Neuronal stem cell (in vitro differentiated cells): ENCODE data around the gene TBC1D25.

ENCODE experiments used
- DNase-seq: peaks from one replicate; pipeline ENCODE4 v3.0.0-alpha.2; 2013; ENCODE audit warnings: low spot score
- H2AFZ ChIP-seq: one replicate; pipeline ENCODE4 v1.6.1; 2013; ENCODE audit warnings: mild to moderate bottlenecking, low read length, inconsistent platforms
- H2AK5ac ChIP-seq: 2 replicates; pipeline ENCODE4 v1.6.1; 2013; ENCODE audit warnings: low read depth, mild to moderate bottlenecking, inconsistent platforms, low read length, moderate library complexity, mixed read lengths
- H2BK120ac ChIP-seq: 2 replicates; pipeline ENCODE4 v1.6.1; 2013; ENCODE audit warnings: low read depth, mild to moderate bottlenecking, inconsistent platforms, low read length, moderate library complexity, mixed read lengths
- H2BK12ac ChIP-seq: one replicate; pipeline ENCODE4 v1.6.1; 2013; ENCODE audit warnings: low read length, inconsistent platforms
- H2BK15ac ChIP-seq: 2 replicates; pipeline ENCODE4 v1.6.1; 2013; ENCODE audit warnings: mild to moderate bottlenecking, low read length, inconsistent platforms, mixed read lengths
- H2BK5ac ChIP-seq: one replicate; pipeline ENCODE4 v1.6.1; 2013; ENCODE audit warnings: inconsistent platforms, mild to moderate bottlenecking, low read length, moderate library complexity
- H3K14ac ChIP-seq: one replicate; pipeline ENCODE4 v1.6.1; 2013; ENCODE audit warnings: low read length, inconsistent platforms
- H3K18ac ChIP-seq: 2 replicates; pipeline ENCODE4 v1.6.1; 2013; ENCODE audit warnings: low read length, inconsistent platforms
- H3K23ac ChIP-seq: 2 replicates; pipeline ENCODE4 v1.6.1; 2013; ENCODE audit warnings: low read depth, mild to moderate bottlenecking, mixed read lengths, low read length, inconsistent platforms; ENCODE audit not compliant: poor library complexity
- H3K27ac ChIP-seq: replicated peaks from 3 replicates; pipeline ENCODE4 v1.5.1; 2013; ENCODE audit warnings: low read length, inconsistent platforms
- H3K27me3 ChIP-seq, 3 experiments: 2 replicates each; pipeline ENCODE4 v1.6.1; 2013; ENCODE audit warnings: low read length in 3 of 3, mild to moderate bottlenecking in 2 of 3, inconsistent platforms in 1 of 3, low read depth in 1 of 3, mixed read lengths in 1 of 3, moderate library complexity in 1 of 3; ENCODE audit not compliant: control insufficient read depth in 3 of 3, insufficient read depth in 3 of 3
- H3K36me3 ChIP-seq, 2 donors: replicated peaks in 1 of 2; 2 replicates each; pipeline ENCODE4 v1.6.1; 2013; ENCODE audit warnings: low read length in 2 of 2; ENCODE audit not compliant: control insufficient read depth in 2 of 2, insufficient read depth in 2 of 2
- H3K4ac ChIP-seq: 2 replicates; pipeline ENCODE4 v1.6.1; 2013; ENCODE audit warnings: inconsistent platforms, mild to moderate bottlenecking, low read length, moderate library complexity
- H3K4me1 ChIP-seq, 2 donors: 1 replicate in 1 of 2; 2 replicates in 1 of 2; pipeline ENCODE4 v1.6.1; 2013; ENCODE audit warnings: low read length in 2 of 2, low read depth in 1 of 2; ENCODE audit not compliant: control insufficient read depth in 2 of 2, insufficient read depth in 1 of 2
- H3K4me2 ChIP-seq: one replicate; pipeline ENCODE4 v1.6.1; 2013; ENCODE audit warnings: mild to moderate bottlenecking, low read length, inconsistent platforms; ENCODE audit not compliant: insufficient read depth, poor library complexity, severe bottlenecking
- H3K4me3 ChIP-seq, 2 donors: 2 replicates each; pipeline ENCODE4 v1.5.1; 2013; ENCODE audit warnings: low read length in 2 of 2, mild to moderate bottlenecking in 2 of 2, inconsistent platforms in 1 of 2, moderate library complexity in 1 of 2
- H3K79me1 ChIP-seq: one replicate; pipeline ENCODE4 v1.6.1; 2013; ENCODE audit warnings: low read depth, mild to moderate bottlenecking, inconsistent platforms, low read length, moderate library complexity
- H3K9ac ChIP-seq: one replicate; pipeline ENCODE4 v1.6.1; 2013; ENCODE audit warnings: mild to moderate bottlenecking, low read depth, low read length, inconsistent platforms; ENCODE audit not compliant: poor library complexity
- H3K9me3 ChIP-seq, 2 donors: replicated peaks in 1 of 2; 2 replicates each; pipeline versions ENCODE3 to v1.6.1; 2013; ENCODE audit warnings: low read length in 2 of 2, mild to moderate bottlenecking in 2 of 2, inconsistent platforms in 1 of 2, low read depth in 1 of 2, mixed read lengths in 1 of 2, moderate library complexity in 1 of 2; ENCODE audit not compliant: control insufficient read depth in 2 of 2, insufficient read depth in 1 of 2
- H4K8ac ChIP-seq: one replicate; pipeline ENCODE4 v1.6.1; 2013; ENCODE audit warnings: low read depth, mild to moderate bottlenecking, inconsistent platforms, low read length, moderate library complexity
- H4K91ac ChIP-seq: one replicate; pipeline ENCODE4 v1.6.1; 2013; ENCODE audit warnings: low read length, low read depth, mild to moderate bottlenecking, inconsistent platforms; ENCODE audit not compliant: poor library complexity
- WGBS, 2 donors: extraction: QIAGEN DNeasy Blood & Tissue Kit; methylation state at CpG; one replicate each; pipeline ENCODE4 v1.1.7; 2013; ENCODE audit warnings: missing lambda C conversion rate in 2 of 2, mixed read lengths in 1 of 2; ENCODE audit not compliant: insufficient read length in 2 of 2, insufficient replicate concordance in 1 of 2; ENCODE audit errors: extremely low coverage in 2 of 2; 5-methylcytosine and 5-hydroxymethylcytosine counted together

TBC1D25 gene

DNA sequence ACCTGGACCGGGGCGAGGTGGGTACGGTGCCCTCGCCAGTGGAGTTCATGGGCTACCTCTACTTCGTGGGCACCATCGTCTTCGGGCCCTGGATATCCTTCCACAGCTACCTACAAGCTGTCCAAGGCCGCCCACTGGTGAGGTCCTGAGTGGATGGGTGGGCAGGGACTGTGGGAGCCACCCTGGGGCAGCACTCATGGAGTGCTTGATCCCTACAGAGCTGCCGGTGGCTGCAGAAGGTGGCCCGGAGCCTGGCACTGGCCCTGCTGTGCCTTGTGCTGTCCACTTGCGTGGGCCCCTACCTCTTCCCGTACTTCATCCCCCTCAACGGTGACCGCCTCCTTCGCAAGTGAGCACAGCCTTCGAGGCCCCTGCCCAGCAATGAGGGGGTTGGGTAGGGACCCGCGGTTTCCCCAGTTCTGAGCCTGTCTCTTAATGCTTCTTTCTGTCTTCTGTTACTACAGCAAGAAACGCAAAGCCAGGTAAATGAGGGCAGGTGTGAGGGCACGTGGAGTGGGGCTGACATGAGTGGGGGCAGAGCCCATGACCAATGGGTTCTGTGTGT, 27.1 kb upstream of the TBC1D25 start:
- Histone ChIP-seq H2BK120ac (no peak overlapping the region), H3K4me3 (no peak overlapping the region), H3K36me3 (peaks cover 1 to 3% of the 10 kb centered on the region in 2 donors), H3K4me1 (peaks cover 0 to under 1% of the 10 kb centered on the region in 2 donors), H2AK5ac (no peak overlapping the region), H3K4me2 (no peak overlapping the region), H2BK12ac (no peak overlapping the region), H3K9ac (no peak overlapping the region), H2AFZ (no peak overlapping the region), H3K18ac (no peak overlapping the region), H3K23ac (no peak overlapping the region), H3K9me3 (no peaks in the 10 kb centered on the region), H3K4ac (no peak overlapping the region), H2BK15ac (no peak overlapping the region), H3K27me3 (no peaks in the 10 kb centered on the region), H2BK5ac (no peak overlapping the region), H3K79me1 (no peaks in the 10 kb centered on the region), H3K14ac (no peak overlapping the region), H4K8ac (peak overlapping the region; percentile 43), H3K27ac (no peak overlapping the region), H4K91ac (no peak overlapping the region)
- WGBS, 2 donors, result no CpG with 5 or more reads among the region's 20 CpGs
- DNase-seq, result no peak

DNA sequence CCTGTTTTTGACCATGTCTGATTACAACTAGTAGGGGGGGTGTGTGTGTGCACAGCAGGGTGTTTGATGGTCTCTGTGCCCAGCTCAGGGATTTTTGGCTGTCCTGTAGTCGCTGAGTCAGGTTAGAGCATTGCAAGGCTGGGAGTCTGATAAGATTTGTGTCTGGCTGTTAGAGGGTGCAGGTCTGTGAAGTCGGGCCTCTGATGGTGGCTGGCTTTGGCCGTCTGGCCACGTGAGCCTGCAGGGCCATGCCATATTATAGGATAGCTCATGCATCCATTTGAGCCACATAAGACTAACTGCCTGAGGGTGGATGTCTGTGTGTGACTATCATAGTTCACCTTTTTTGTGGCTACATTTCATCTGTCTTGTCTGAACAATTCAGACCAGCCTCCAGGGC, 25.8 kb upstream of the TBC1D25 start:
- H3K23ac ChIP-seq, result no peak overlapping the region
- no peak overlapping the region for H3K9ac ChIP-seq
- no CpG with 5 or more reads among the region's 4 CpGs for WGBS, 2 donors

DNA sequence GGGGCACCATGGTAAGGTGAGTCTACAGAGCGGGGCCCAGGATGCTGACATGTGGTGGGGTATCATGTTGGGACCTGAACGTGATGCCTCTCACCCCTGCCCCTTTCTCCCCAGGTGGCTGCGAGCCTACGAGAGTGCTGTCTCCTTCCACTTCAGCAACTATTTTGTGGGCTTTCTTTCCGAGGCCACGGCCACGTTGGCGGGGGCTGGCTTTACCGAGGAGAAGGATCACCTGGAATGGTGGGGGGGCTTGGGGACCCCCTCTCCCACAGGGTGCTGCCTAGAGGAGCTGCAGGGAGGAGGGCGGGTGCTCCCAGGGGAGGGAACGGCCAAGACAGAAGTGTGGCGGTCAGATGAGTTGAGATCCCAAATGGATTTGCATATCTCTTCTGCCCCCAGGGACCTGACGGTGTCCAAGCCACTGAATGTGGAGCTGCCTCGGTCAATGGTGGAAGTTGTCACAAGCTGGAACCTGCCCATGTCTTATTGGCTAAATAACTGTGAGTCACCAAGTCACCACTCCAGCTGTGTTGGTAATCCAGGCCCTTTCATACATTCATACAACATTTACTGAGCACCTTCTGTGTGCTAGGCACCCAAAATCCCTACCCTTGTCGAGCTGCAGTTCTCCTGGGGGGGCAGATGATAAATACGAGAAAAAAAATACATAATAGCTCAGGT, 25.2 kb upstream of the TBC1D25 start:
- Histone ChIP-seq H4K91ac (no peak overlapping the region), H3K23ac (no peak overlapping the region), H4K8ac (no peak overlapping the region), H3K4me3 (no peak overlapping the region), H3K14ac (no peak overlapping the region), H2BK120ac (no peak overlapping the region), H2AK5ac (no peak overlapping the region), H2BK15ac (no peak overlapping the region), H3K9me3 (no peaks in the 10 kb centered on the region), H2BK5ac (no peak overlapping the region), H3K36me3 (peaks cover 1 to 3% of the 10 kb centered on the region in 2 donors), H2BK12ac (no peak overlapping the region), H3K9ac (no peak overlapping the region), H3K27me3 (no peaks in the 10 kb centered on the region), H3K79me1 (no peaks in the 10 kb centered on the region), H2AFZ (no peak overlapping the region), H3K27ac (no peak overlapping the region), H3K4me1 (no peaks in the 10 kb centered on the region), H3K18ac (no peak overlapping the region), H3K4ac (no peak overlapping the region), H3K4me2 (no peak overlapping the region)
- no peak for DNase-seq
- WGBS, 2 donors, result no CpG with 5 or more reads among the region's 16 CpGs

More for the DNA sequence above, 25.8 kb upstream of the TBC1D25 start:
- Histone ChIP-seq H3K4me3 (no peak overlapping the region), H4K91ac (no peak overlapping the region), H2AFZ (no peak overlapping the region), H3K79me1 (no peaks in the 10 kb centered on the region), H2BK120ac (no peak overlapping the region), H2AK5ac (no peak overlapping the region), H3K4me1 (no peaks in the 10 kb centered on the region), H3K4ac (no peak overlapping the region), H4K8ac (no peak overlapping the region), H3K18ac (no peak overlapping the region), H2BK12ac (no peak overlapping the region), H3K4me2 (no peak overlapping the region), H3K14ac (no peak overlapping the region), H3K36me3 (peaks cover 1 to 3% of the 10 kb centered on the region in 2 donors), H2BK15ac (no peak overlapping the region), H3K27me3 (no peaks in the 10 kb centered on the region), H3K27ac (no peak overlapping the region), H2BK5ac (no peak overlapping the region), H3K9me3 (no peaks in the 10 kb centered on the region)
- no peak for DNase-seq

DNA sequence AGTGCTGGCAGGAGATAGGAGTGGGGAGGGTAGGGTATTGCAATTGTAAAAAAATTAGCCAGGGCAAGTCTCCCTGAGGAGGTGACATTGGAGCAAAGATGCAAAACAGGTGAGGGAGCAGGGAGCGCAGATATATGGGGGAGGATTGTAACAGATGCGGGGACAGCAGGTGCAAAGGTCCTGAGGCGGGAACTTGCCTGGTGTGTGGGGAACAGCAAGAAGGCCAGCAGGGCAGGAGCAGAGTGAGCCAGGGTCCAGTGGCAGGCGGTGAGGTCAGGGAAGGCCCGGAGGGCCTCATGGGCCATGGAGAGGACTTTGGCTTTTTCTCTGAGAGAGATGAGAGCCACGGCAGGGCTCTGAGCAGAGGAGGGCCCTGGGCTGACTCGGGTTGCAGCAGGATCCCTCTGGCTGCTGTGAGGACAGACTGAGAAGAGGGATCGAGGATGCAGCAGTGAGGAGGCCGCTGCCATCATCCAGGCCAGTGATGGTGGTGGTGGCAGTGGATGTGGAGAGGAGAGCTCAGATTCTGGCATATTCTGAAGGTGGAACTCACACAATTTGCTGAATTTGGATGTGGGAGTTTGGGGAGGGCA, 24.6 kb upstream of the TBC1D25 start:
- Histone ChIP-seq H4K8ac (no peak overlapping the region), H2BK5ac (no peak overlapping the region), H2BK120ac (no peak overlapping the region), H3K27me3 (no peaks in the 10 kb centered on the region), H2AK5ac (no peak overlapping the region), H3K4me3 (no peak overlapping the region), H2BK15ac (no peak overlapping the region), H3K4ac (no peak overlapping the region), H3K4me1 (no peaks in the 10 kb centered on the region), H3K36me3 (peaks cover 1 to 3% of the 10 kb centered on the region in 2 donors), H3K23ac (no peak overlapping the region), H3K9ac (no peak overlapping the region), H3K18ac (no peak overlapping the region), H2BK12ac (no peak overlapping the region), H3K27ac (no peak overlapping the region), H3K9me3 (no peaks in the 10 kb centered on the region), H3K79me1 (no peaks in the 10 kb centered on the region), H3K4me2 (no peak overlapping the region), H3K14ac (no peak overlapping the region), H4K91ac (no peak overlapping the region), H2AFZ (no peak overlapping the region)
- WGBS, 2 donors, result no CpG with 5 or more reads among the region's 9 CpGs
- DNase-seq, result no peak
